Naive thymus-derived CD4-positive, alpha-beta T cell (primary cell): ENCODE measurements around the gene ADORA1. TPM values are rescaled to one million over a fixed set of nuclear protein-coding genes. Genes with fewer than 3 reads are reported as not detected.

Experiments used
- ATAC-seq: fragments of 150-1000 bp; cut with Tn5 transposase; 2 replicates; pipeline ENCODE4 v1.10.0; 2021; ENCODE audit warnings: mild to moderate bottlenecking, moderate library complexity
- CTCF ChIA-PET: fragments of 350-600 bp; sonication (Branson Sonifier 250); formaldehyde crosslinking; loops from one replicate; lab custom pipeline; 2021; ENCODE audit warnings: antibody characterized with exemption; lab: Charles Lee
- POLR2A ChIA-PET: fragments of 350-600 bp; sonication (Branson Sonifier 250); formaldehyde crosslinking; loops from one replicate; lab custom pipeline; 2021; ENCODE audit warnings: antibody characterized with exemption, inconsistent platforms; lab: Charles Lee
- DNase-seq, 9 donors: peaks; one replicate each; pipeline versions ENCODE4 v3.0.0 to v3.0.0-alpha.2; 2020 to 2022; ENCODE audit warnings: mixed read lengths in 1 of 9
- H3K27ac ChIP-seq: one replicate; pipeline ENCODE4 v1.7.0; 2013; ENCODE audit warnings: mild to moderate bottlenecking, low read depth, low read length, moderate library complexity
- H3K27me3 ChIP-seq, 2 donors: one replicate each; pipeline ENCODE4 v1.7.0; 2013; ENCODE audit warnings: low read length in 2 of 2, mild to moderate bottlenecking in 2 of 2, moderate library complexity in 2 of 2; ENCODE audit not compliant: control insufficient read depth in 2 of 2, insufficient read depth in 2 of 2
- H3K36me3 ChIP-seq, 3 experiments: 1 replicate in 2 of 3; 2 replicates in 1 of 3; pipeline ENCODE4 v1.7.0; 2013; ENCODE audit warnings: low read length in 3 of 3, mild to moderate bottlenecking in 3 of 3, moderate library complexity in 1 of 3; ENCODE audit not compliant: insufficient read depth in 3 of 3, control insufficient read depth in 2 of 3
- H3K4me1 ChIP-seq, 2 donors: one replicate each; pipeline ENCODE4 v1.7.0; 2013; ENCODE audit warnings: low read length in 2 of 2, mild to moderate bottlenecking in 2 of 2, moderate library complexity in 1 of 2; ENCODE audit not compliant: control insufficient read depth in 2 of 2, insufficient read depth in 2 of 2
- H3K4me3 ChIP-seq: 2 replicates; pipeline ENCODE4 v1.7.0; 2013; ENCODE audit warnings: mild to moderate bottlenecking, low read length
- H3K9me3 ChIP-seq, 3 experiments: 1 replicate in 2 of 3; 2 replicates in 1 of 3; pipeline ENCODE4 v1.7.0; 2013; ENCODE audit warnings: low read length in 3 of 3; ENCODE audit not compliant: control insufficient read depth in 2 of 3
- H3K27ac Mint-ChIP-seq, 9 donors: one replicate each; pipeline ENCODE4 v1.8.0; 2020 to 2022; ENCODE audit warnings: mixed read lengths in 9 of 9, mild to moderate bottlenecking in 8 of 9, moderate library complexity in 5 of 9, inconsistent platforms in 2 of 9
- H3K27me3 Mint-ChIP-seq, 5 donors: one replicate each; pipeline ENCODE4 v1.8.0; 2021 to 2022; ENCODE audit warnings: mixed read lengths in 5 of 5, mild to moderate bottlenecking in 1 of 5
- H3K36me3 Mint-ChIP-seq, 5 donors: one replicate each; pipeline ENCODE4 v1.8.0; 2020 to 2022; ENCODE audit warnings: mixed read lengths in 5 of 5, mild to moderate bottlenecking in 3 of 5, inconsistent platforms in 1 of 5
- H3K4me1 Mint-ChIP-seq, 7 donors: one replicate each; pipeline ENCODE4 v1.8.0; 2020 to 2022; ENCODE audit warnings: mixed read lengths in 7 of 7, mild to moderate bottlenecking in 3 of 7, inconsistent platforms in 1 of 7
- H3K4me3 Mint-ChIP-seq, 10 donors: one replicate each; pipeline ENCODE4 v1.8.0; 2020 to 2022; ENCODE audit warnings: mild to moderate bottlenecking in 10 of 10, mixed read lengths in 10 of 10, moderate library complexity in 6 of 10, inconsistent platforms in 2 of 10
- H3K9me3 Mint-ChIP-seq, 11 donors: one replicate each; pipeline ENCODE4 v1.8.0; 2020 to 2022; ENCODE audit warnings: mixed read lengths in 11 of 11, mild to moderate bottlenecking in 4 of 11, inconsistent platforms in 1 of 11, moderate library complexity in 1 of 11
- intact Hi-C, 2 donors: fragments of 100-400 bp; cut with micrococcal nuclease; formaldehyde crosslinking; loops; one replicate each; pipeline ENCODE4 v1.15.1; 2023
- polyA plus RNA-seq, 2 donors: library from polyadenylated mRNA; unstranded; fragments of 300-500 nt; fragmentation: Illumina TruSeq; gene quantifications; one replicate each; pipeline ENCODE4 v1.2.3, GENCODE V29; 2021
- total RNA-seq, 6 experiments: library from RNA in 5 of 6; stranded (reverse) in 5 of 6; gene quantifications; 1 replicate in 5 of 6; 2 replicates in 1 of 6; pipeline ENCODE4 v1.2.3 and lab custom pipeline; 2021 to 2026

ADORA1 gene
- total and polyA plus RNA-seq, 7 experiments from 2014 or later, result 0.44 TPM; not detected in 6

DNA sequence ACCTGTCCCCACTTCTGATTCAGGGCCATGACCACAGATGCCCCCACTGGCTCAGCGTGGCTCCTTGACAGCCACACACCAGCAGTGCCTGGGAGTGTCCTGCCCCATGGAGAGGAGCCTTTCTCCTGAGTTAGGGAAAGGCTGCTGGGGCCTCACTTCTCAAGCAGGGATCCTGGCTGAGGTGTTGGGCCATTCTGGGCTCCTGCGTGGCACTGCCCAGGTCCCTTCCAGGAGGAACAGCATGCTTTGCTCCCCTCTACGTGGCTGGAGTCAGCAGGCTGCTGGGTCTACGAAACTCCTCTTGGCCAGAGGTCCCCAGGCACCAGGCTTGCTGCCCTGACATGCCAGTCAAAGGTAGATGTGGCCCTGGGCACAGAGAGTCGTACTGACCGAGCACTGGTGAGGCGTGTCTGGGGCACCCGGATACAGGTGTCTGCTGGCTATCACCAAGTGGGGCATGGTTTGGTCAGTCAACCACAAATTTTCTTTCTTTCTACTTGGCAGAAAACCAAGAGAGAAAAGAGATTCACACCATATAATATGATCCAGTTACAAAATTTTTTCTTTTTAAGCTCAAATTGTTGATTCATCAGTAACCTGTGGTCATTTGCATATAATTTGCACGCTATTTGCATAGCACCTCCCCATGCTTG lies 4.1 kb downstream of the ADORA1 start:
- Mint-ChIP-seq H3K27ac (no peak overlapping the region), H3K4me1 (peaks cover 7 to 18% (median 12%) of the 10 kb centered on the region in 7 donors), H3K36me3 (peaks cover 0 to 7% (median 0%) of the 10 kb centered on the region in 5 donors), H3K4me3 (no peak overlapping the region), H3K27me3 (peaks cover 22 to 35% (median 27%) of the 10 kb centered on the region in 5 donors), H3K9me3 (no peaks in the 10 kb centered on the region)
- Histone ChIP-seq H3K4me3 (no peak overlapping the region), H3K27ac (no peak overlapping the region), H3K36me3 (no peaks in the 10 kb centered on the region), H3K9me3 (no peaks in the 10 kb centered on the region), H3K27me3 (peaks cover 0 to 9% of the 10 kb centered on the region in 2 donors), H3K4me1 (no peaks in the 10 kb centered on the region)
- intact Hi-C loops, result no loop called here
- ChIA-PET POLR2A (no interaction called here), CTCF (no interaction called here)
- DNase-seq (no peak), ATAC-seq (no peak)

GRCh38 chr1:203133970-203134725 lies 6.6 kb downstream of the ADORA1 start:
- Histone ChIP-seq H3K9me3 (no peaks in the 10 kb centered on the region), H3K27ac (no peak overlapping the region), H3K27me3 (no peaks in the 10 kb centered on the region), H3K4me1 (no peaks in the 10 kb centered on the region), H3K36me3 (no peaks in the 10 kb centered on the region), H3K4me3 (no peak overlapping the region)
- no peaks in the 10 kb centered on the region for H3K9me3 Mint-ChIP-seq
- no peak for DNase-seq
- H3K36me3 Mint-ChIP-seq, result no peaks in the 10 kb centered on the region
- H3K4me3 Mint-ChIP-seq, result no peak overlapping the region
- ChIA-PET CTCF (interaction anchor here (0.5 to 0.7 kb wide), 2 partner anchors 44 to 64 kb away, joined by 3 to 4 read pairs; no protein-coding TSS in a partner anchor), POLR2A (no interaction called here)
- H3K27ac Mint-ChIP-seq, result no peak overlapping the region
- ATAC-seq, result no peak
- peaks cover 0 to 6% (median 4%) of the 10 kb centered on the region in 7 donors for H3K4me1 Mint-ChIP-seq
- intact Hi-C loops, result no loop called here
- H3K27me3 Mint-ChIP-seq, result peaks cover 8 to 20% (median 11%) of the 10 kb centered on the region in 5 donors

- Mint-ChIP-seq H3K9me3 (no peaks in the 10 kb centered on the region), H3K4me1 (peaks cover 0 to 6% (median 4%) of the 10 kb centered on the region in 7 donors), H3K36me3 (no peaks in the 10 kb centered on the region), H3K27ac (peak overlapping the region in 1 of 9 donors; percentile 37), H3K27me3 (peaks cover 0 to 14% (median 2%) of the 10 kb centered on the region in 5 donors), H3K4me3 (no peak overlapping the region)
- H3K4me1 ChIP-seq, result no peaks in the 10 kb centered on the region
- CTCF ChIA-PET, result no interaction called here
- ATAC-seq, result peak; percentile 57
- H3K36me3 ChIP-seq, result no peaks in the 10 kb centered on the region
- H3K4me3 ChIP-seq, result no peak overlapping the region
- no peak overlapping the region for H3K27ac ChIP-seq
- no peaks in the 10 kb centered on the region for H3K9me3 ChIP-seq
- POLR2A ChIA-PET, result no interaction called here
- DNase-seq, result no peak
- intact Hi-C loops, result no loop called here
- H3K27me3 ChIP-seq, result no peaks in the 10 kb centered on the region
These were observed 8.2 kb downstream of the ADORA1 start for GRCh38 chr1:203135636-203136305.

GRCh38 chr1:203136409-203137042 lies 9.0 kb downstream of the ADORA1 start:
- DNase-seq (no peak), ATAC-seq (no peak)
- Mint-ChIP-seq H3K27me3 (peaks cover 0 to 14% (median 8%) of the 10 kb centered on the region in 5 donors), H3K27ac (peak overlapping the region in 1 of 9 donors; percentile 37), H3K36me3 (no peaks in the 10 kb centered on the region), H3K4me1 (peaks cover 0 to 6% (median 4%) of the 10 kb centered on the region in 7 donors), H3K9me3 (no peaks in the 10 kb centered on the region), H3K4me3 (no peak overlapping the region)
- Histone ChIP-seq H3K4me3 (no peak overlapping the region), H3K9me3 (no peaks in the 10 kb centered on the region), H3K4me1 (no peaks in the 10 kb centered on the region), H3K36me3 (no peaks in the 10 kb centered on the region), H3K27me3 (no peaks in the 10 kb centered on the region), H3K27ac (no peak overlapping the region)
- POLR2A ChIA-PET, result no interaction called here
- CTCF ChIA-PET, result no interaction called here
- intact Hi-C loops, result no loop called here

DNA sequence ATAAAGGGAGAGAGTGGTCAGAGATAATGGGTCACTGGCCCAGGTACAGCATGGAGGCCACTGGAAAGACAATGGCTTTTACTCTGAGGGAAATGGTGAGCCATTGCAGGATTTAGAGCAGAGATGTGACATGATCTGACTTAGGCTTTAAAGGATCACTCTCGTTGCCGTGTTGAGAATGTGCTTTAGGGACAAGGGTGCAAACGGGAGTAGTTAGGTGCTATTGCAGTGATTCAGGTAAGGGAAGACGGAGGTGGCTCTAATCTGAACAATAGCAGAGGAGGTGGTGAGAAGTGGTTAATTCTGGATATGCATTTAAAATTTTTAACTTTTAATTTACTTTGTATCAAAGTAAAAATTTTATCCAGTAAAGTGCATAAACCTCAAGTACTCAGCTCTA lies 9.8 kb downstream of the ADORA1 start:
- Mint-ChIP-seq H3K4me1 (peaks cover 0 to 6% (median 4%) of the 10 kb centered on the region in 7 donors), H3K36me3 (peaks cover 0 to 3% (median 0%) of the 10 kb centered on the region in 5 donors), H3K27ac (no peak overlapping the region), H3K4me3 (no peak overlapping the region), H3K27me3 (peaks cover 0 to 17% (median 8%) of the 10 kb centered on the region in 5 donors), H3K9me3 (peaks cover 0 to 3% (median 0%) of the 10 kb centered on the region in 11 donors)
- Histone ChIP-seq H3K27ac (no peak overlapping the region), H3K4me3 (no peak overlapping the region), H3K36me3 (no peaks in the 10 kb centered on the region), H3K27me3 (no peaks in the 10 kb centered on the region), H3K4me1 (no peaks in the 10 kb centered on the region), H3K9me3 (no peaks in the 10 kb centered on the region)
- intact Hi-C loops, result no loop called here
- ATAC-seq, result no peak
- DNase-seq, result no peak
- CTCF ChIA-PET, result no interaction called here
- POLR2A ChIA-PET, result no interaction called here

GRCh38 chr1:203138066-203138465 lies 10.5 kb downstream of the ADORA1 start:
- ChIA-PET POLR2A (no interaction called here), CTCF (no interaction called here)
- no peak overlapping the region for H3K4me3 Mint-ChIP-seq
- H3K27me3 ChIP-seq, result no peaks in the 10 kb centered on the region
- peaks cover 0 to 3% (median 0%) of the 10 kb centered on the region in 5 donors for H3K36me3 Mint-ChIP-seq
- H3K27me3 Mint-ChIP-seq, result peaks cover 0 to 17% (median 8%) of the 10 kb centered on the region in 5 donors
- no peak overlapping the region for H3K4me3 ChIP-seq
- peaks cover 0 to 6% (median 4%) of the 10 kb centered on the region in 7 donors for H3K4me1 Mint-ChIP-seq
- H3K9me3 ChIP-seq, result no peaks in the 10 kb centered on the region
- H3K36me3 ChIP-seq, result no peaks in the 10 kb centered on the region
- no peak overlapping the region for H3K27ac Mint-ChIP-seq
- no peak overlapping the region for H3K27ac ChIP-seq
- DNase-seq (no peak), ATAC-seq (no peak)
- intact Hi-C loops, result no loop called here
- peaks cover 0 to 4% (median 0%) of the 10 kb centered on the region in 11 donors for H3K9me3 Mint-ChIP-seq
- H3K4me1 ChIP-seq, result no peaks in the 10 kb centered on the region
